Stomach (tissue), 4 donors: ENCODE results near the gene SLC25A51.

ENCODE experiments used
- POLR2A ChIP-seq, 4 donors: fragments of 450-650 bp; IDR thresholded peaks; one replicate each; pipeline ENCODE4 v1.6.1; 2016; ENCODE audit warnings: antibody characterized with exemption in 4 of 4, control low read depth in 2 of 4, mild to moderate bottlenecking in 1 of 4, moderate library complexity in 1 of 4
- POLR2AphosphoS5 ChIP-seq, 3 donors: sonication (generic); formaldehyde crosslinking; IDR thresholded peaks; one replicate each; pipeline ENCODE4 v1.6.1; 2016; ENCODE audit warnings: antibody characterized with exemption in 3 of 3
- TF ChIP-seq, protein P1 (sequence below), 7 experiments: fragments of 450-650 bp in 4 of 7; fragments of 200-600 bp in 3 of 7; sonication (generic) in 3 of 7; IDR thresholded peaks; one replicate each; pipeline ENCODE4 v1.5.1; 2016 to 2019; ENCODE audit warnings: antibody characterized with exemption in 7 of 7, control low read depth in 2 of 7, mild to moderate bottlenecking in 1 of 7

DNA sequence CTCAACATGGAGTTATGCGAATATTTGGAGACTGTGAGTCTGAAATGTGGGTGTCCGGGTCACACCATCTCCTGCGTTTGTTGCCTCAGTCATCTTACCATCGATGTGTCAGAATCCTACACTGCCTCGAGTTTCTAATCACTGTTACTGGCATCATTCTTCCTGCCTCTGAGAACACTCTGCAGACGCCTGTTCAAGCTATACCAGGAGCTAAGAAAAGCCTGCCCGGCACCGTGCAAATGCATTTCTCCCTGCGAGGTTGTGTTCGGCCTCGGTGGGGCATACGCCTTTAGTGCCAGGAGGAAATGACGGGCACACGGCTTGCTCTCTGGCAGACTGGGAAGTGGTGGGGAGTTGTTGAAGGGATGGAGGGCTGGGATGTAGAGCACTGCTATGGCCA is 31.2 kb upstream of the SLC25A51 start:
- TF ChIP-seq, protein P1, sequence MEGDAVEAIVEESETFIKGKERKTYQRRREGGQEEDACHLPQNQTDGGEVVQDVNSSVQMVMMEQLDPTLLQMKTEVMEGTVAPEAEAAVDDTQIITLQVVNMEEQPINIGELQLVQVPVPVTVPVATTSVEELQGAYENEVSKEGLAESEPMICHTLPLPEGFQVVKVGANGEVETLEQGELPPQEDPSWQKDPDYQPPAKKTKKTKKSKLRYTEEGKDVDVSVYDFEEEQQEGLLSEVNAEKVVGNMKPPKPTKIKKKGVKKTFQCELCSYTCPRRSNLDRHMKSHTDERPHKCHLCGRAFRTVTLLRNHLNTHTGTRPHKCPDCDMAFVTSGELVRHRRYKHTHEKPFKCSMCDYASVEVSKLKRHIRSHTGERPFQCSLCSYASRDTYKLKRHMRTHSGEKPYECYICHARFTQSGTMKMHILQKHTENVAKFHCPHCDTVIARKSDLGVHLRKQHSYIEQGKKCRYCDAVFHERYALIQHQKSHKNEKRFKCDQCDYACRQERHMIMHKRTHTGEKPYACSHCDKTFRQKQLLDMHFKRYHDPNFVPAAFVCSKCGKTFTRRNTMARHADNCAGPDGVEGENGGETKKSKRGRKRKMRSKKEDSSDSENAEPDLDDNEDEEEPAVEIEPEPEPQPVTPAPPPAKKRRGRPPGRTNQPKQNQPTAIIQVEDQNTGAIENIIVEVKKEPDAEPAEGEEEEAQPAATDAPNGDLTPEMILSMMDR (IDR thresholded peaks at IDR 0.05), result no peak
- no peak for TF ChIP-seq POLR2A (IDR thresholded peaks at IDR 0.05)
- TF ChIP-seq POLR2AphosphoS5 (IDR thresholded peaks at IDR 0.05), result no peak
